ENCODE measurements around the gene TRAF4. TPM values are rescaled to one million over a fixed set of nuclear protein-coding genes. Genes with fewer than 3 reads are reported as not detected.

Gene TRAF4
- total and polyA plus RNA-seq, 10 of the 15 experiments (the other 5 are each of a cell fraction or from before 2014, with no cell fraction given), result 3.7 to 197 (median 66.4) TPM

DNA sequence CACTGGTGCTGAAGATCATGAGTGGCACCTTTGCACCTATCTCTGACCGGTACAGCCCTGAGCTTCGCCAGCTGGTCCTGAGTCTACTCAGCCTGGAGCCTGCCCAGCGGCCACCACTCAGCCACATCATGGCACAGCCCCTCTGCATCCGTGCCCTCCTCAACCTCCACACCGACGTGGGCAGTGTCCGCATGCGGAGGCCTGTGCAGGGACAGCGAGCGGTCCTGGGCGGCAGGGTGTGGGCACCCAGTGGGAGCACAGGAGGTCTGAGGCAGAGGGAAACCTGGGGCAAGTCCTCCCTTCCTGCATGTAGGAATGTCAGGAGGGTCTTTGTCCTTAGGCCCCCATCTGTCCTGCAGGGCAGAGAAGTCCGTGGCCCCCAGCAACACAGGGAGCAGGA lies 6.5 kb upstream of the TRAF4 start:
- DNase-seq (ENCODE audit: low read depth, low spot score) (no peak), FAIRE-seq (no peak), ATAC-seq (no peak)
- CTCF ChIA-PET, result interaction anchor here (7.4 kb wide), 1 partner anchor 9 kb away, joined by 95 read pairs; the partner anchor contains the start of genes NEK8 and TLCD1
- H2AFZ ChIP-seq (ENCODE audit: control insufficient read depth, low read depth, low read length), result no peak overlapping the region; the same call in 1 of the 2 replicates
- H3K9ac ChIP-seq (ENCODE audit: control insufficient read depth, insufficient read depth, low read length), result no peak overlapping the region
- in situ Hi-C loops (cut with MboI), result loop anchor here (25.0 kb wide), 1 partner anchor 1275 kb away; the partner anchor contains the start of gene KSR1
- RAD21 ChIA-PET (ENCODE audit: unreplicated experiment), result interaction anchor here (17.4 kb wide), 1 partner anchor 11 kb away, joined by 375 read pairs; the partner anchor contains the start of genes NEK8 and TLCD1
- H4K20me1 ChIP-seq (ENCODE audit: control insufficient read depth, insufficient read depth), result no peaks in the 10 kb centered on the region
- TF ChIP-seq, protein P1, sequence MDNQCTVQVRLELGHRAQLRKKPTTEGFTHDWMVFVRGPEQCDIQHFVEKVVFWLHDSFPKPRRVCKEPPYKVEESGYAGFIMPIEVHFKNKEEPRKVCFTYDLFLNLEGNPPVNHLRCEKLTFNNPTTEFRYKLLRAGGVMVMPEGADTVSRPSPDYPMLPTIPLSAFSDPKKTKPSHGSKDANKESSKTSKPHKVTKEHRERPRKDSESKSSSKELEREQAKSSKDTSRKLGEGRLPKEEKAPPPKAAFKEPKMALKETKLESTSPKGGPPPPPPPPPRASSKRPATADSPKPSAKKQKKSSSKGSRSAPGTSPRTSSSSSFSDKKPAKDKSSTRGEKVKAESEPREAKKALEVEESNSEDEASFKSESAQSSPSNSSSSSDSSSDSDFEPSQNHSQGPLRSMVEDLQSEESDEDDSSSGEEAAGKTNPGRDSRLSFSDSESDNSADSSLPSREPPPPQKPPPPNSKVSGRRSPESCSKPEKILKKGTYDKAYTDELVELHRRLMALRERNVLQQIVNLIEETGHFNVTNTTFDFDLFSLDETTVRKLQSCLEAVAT (IDR thresholded peaks at IDR 0.05), result peak; percentile 64; the same call in 1 of the 2 replicates
- TF ChIP-seq KAT2A (conservative IDR thresholded peaks at IDR 0.05; ENCODE audit: control insufficient read depth, low read depth, low read length), result no peak
- SMC1A ChIA-PET (ENCODE audit: uncharacterized antibody, unreplicated experiment), result interaction anchor here (0.7 to 17.8 kb wide), 2 partner anchors 9 to 93 kb away, joined by 3 to 326 read pairs; partner anchors contain the start of genes NEK8 and TLCD1
- no TSS peak for BruUV-seq (replicated peaks)
- H3K9me3 ChIP-seq (replicated peaks; ENCODE audit: control insufficient read depth, insufficient read depth, low read length), result peaks cover 8% of the 10 kb centered on the region; the same call in 2 of the 3 replicates
- no peaks in the 10 kb centered on the region for H3K27me3 ChIP-seq (replicated peaks in 1 of 2; ENCODE audit: control insufficient read depth in 2 of 2, insufficient read depth in 2 of 2, low read length in 1 of 2)
- peak overlapping the region; percentile 96 for H3K27ac ChIP-seq (ENCODE audit: control insufficient read depth, insufficient read depth)
- H3K36me3 ChIP-seq (ENCODE audit: control insufficient read depth in 2 of 2, insufficient read depth in 2 of 2, low read length in 1 of 2), result peaks cover 0 to 8% of the 10 kb centered on the region in 2 experiments; a peak in 2 of 4 replicates
- peak overlapping the region; percentile 76 for H3K4me2 ChIP-seq (ENCODE audit: control insufficient read depth, insufficient read depth)
- peaks cover 25% of the 10 kb centered on the region for H3K79me2 ChIP-seq (ENCODE audit: control insufficient read depth, insufficient read depth, low read length)
- no peak overlapping the region for H3K4me3 ChIP-seq
- peaks cover 70% of the 10 kb centered on the region for H3K4me1 ChIP-seq (ENCODE audit: control insufficient read depth, insufficient read depth, low read length)
- intact Hi-C loops (cut with micrococcal nuclease; ENCODE audit: unreplicated experiment), result no loop called here
- WGBS (ENCODE audit: insufficient coverage, insufficient replicate concordance, low lambda C conversion rate, missing lambda C conversion rate), result 86% methylated on average over 12 of the region's 12 CpGs
- POLR2A ChIA-PET, result interaction anchor here (0.8 to 15.2 kb wide), 2 partner anchors 10 to 157 kb away, joined by 7 to 485 read pairs; partner anchors contain the start of genes NEK8, RPL23A and TLCD1
